Natural killer cell (primary cell): Measurements from ENCODE around the gene POU4F3. TPM values are rescaled to one million over a fixed set of nuclear protein-coding genes. Genes with fewer than 3 reads are reported as not detected.

Experiments used
- ATAC-seq, 3 donors: fragments of 150-1000 bp in 2 of 3; fragments of 200-7000 bp in 1 of 3; cut with Tn5 transposase; 1 replicate in 1 of 3; 2 replicates in 2 of 3; pipeline ENCODE4 v1.10.0; 2021; ENCODE audit warnings: mild to moderate bottlenecking in 2 of 3, moderate library complexity in 2 of 3
- DNase-seq, 2 donors: peaks; one replicate each; pipeline versions ENCODE4 v3.0.0 to v3.0.0-alpha.2; 2013 to 2021; ENCODE audit warnings: mixed read lengths in 1 of 2
- H3K27ac ChIP-seq: one replicate; pipeline ENCODE4 v1.5.1; 2013; ENCODE audit warnings: mild to moderate bottlenecking, low read length
- H3K27me3 ChIP-seq: one replicate; pipeline ENCODE4 v1.6.1; 2013; ENCODE audit warnings: low read length; ENCODE audit not compliant: control insufficient read depth, insufficient read depth
- H3K36me3 ChIP-seq: one replicate; pipeline ENCODE4 v1.6.1; 2013; ENCODE audit warnings: low read length; ENCODE audit not compliant: control insufficient read depth, insufficient read depth
- H3K4me1 ChIP-seq: one replicate; pipeline ENCODE4 v1.6.1; 2013; ENCODE audit warnings: low read length; ENCODE audit not compliant: control insufficient read depth, insufficient read depth
- H3K4me3 ChIP-seq: one replicate; pipeline ENCODE4 v1.5.1; 2013; ENCODE audit warnings: low read length
- H3K9me3 ChIP-seq: one replicate; pipeline ENCODE4 v1.6.1; 2013; ENCODE audit warnings: low read length; ENCODE audit not compliant: control insufficient read depth, insufficient read depth
- H3K27ac Mint-ChIP-seq, 2 donors: one replicate each; pipeline ENCODE4 v1.8.0; 2022; ENCODE audit warnings: mild to moderate bottlenecking in 2 of 2, mixed read lengths in 2 of 2, moderate library complexity in 1 of 2
- H3K27me3 Mint-ChIP-seq, 2 donors: one replicate each; pipeline ENCODE4 v1.8.0; 2022; ENCODE audit warnings: low read depth in 2 of 2, mixed read lengths in 2 of 2
- H3K36me3 Mint-ChIP-seq: one replicate; pipeline ENCODE4 v1.8.0; 2022; ENCODE audit warnings: mixed read lengths
- H3K4me1 Mint-ChIP-seq, 2 donors: one replicate each; pipeline ENCODE4 v1.8.0; 2022; ENCODE audit warnings: mixed read lengths in 2 of 2
- H3K4me3 Mint-ChIP-seq: one replicate; pipeline ENCODE4 v1.8.0; 2022; ENCODE audit warnings: mild to moderate bottlenecking, moderate library complexity, mixed read lengths
- H3K9me3 Mint-ChIP-seq, 2 donors: one replicate each; pipeline ENCODE4 v1.8.0; 2022; ENCODE audit warnings: mixed read lengths in 2 of 2
- CTCF ChIP-seq: fragments of 200-600 bp; IDR thresholded peaks from one replicate; pipeline ENCODE4 v1.8.0; 2022; ENCODE audit warnings: antibody characterized with exemption
- WGBS: methylation state at CpG from one replicate; pipeline ENCODE4 v1.1.7; 2013; ENCODE audit warnings: missing lambda C conversion rate; ENCODE audit not compliant: insufficient coverage; 5-methylcytosine and 5-hydroxymethylcytosine counted together
- intact Hi-C: fragments of 100-400 bp; cut with micrococcal nuclease; formaldehyde crosslinking; loops from one replicate; pipeline ENCODE4 v1.14.2; 2022
- total RNA-seq, 4 donors: library from RNA; stranded (reverse); fragments of 120-200 nt in 1 of 4; gene quantifications; one replicate each; pipeline versions ENCODE4 v1.2.3 to v1.2.4, GENCODE V29; 2013 to 2022

The POU4F3 gene
- total RNA-seq, 3 donors from 2014 or later (not counting 1 experiment from before 2014, with no cell fraction given), result 0.16 TPM; not detected in 2

GRCh38 chr5:146363161-146363874, 24.7 kb downstream of the POU4F3 start:
- Mint-ChIP-seq H3K9me3 (peaks cover 0 to 2% of the 10 kb centered on the region in 2 donors), H3K27me3 (peaks cover 14 to 23% of the 10 kb centered on the region in 2 donors), H3K4me3 (no peak overlapping the region), H3K27ac (no peak overlapping the region), H3K36me3 (no peaks in the 10 kb centered on the region), H3K4me1 (no peaks in the 10 kb centered on the region)
- no peaks in the 10 kb centered on the region for H3K9me3 ChIP-seq
- no peak for TF ChIP-seq CTCF
- H3K27ac ChIP-seq, result no peak overlapping the region
- 29% methylated on average over 7 of the region's 7 CpGs for WGBS
- H3K4me3 ChIP-seq, result no peak overlapping the region
- H3K4me1 ChIP-seq, result no peaks in the 10 kb centered on the region
- intact Hi-C loops, result no loop called here
- ATAC-seq (no peak), DNase-seq (no peak)
- H3K27me3 ChIP-seq, result no peaks in the 10 kb centered on the region
- H3K36me3 ChIP-seq, result no peaks in the 10 kb centered on the region

GRCh38 chr5:146365618-146366017, 27.0 kb downstream of the POU4F3 start:
- no peak for TF ChIP-seq CTCF
- H3K36me3 Mint-ChIP-seq, result no peaks in the 10 kb centered on the region
- 86% methylated on average over 1 of the region's 2 CpGs for WGBS
- H3K4me3 Mint-ChIP-seq, result no peak overlapping the region
- peaks cover 0 to 2% of the 10 kb centered on the region in 2 donors for H3K9me3 Mint-ChIP-seq
- intact Hi-C loops, result no loop called here
- no peak overlapping the region for H3K4me3 ChIP-seq
- no peaks in the 10 kb centered on the region for H3K36me3 ChIP-seq
- peaks cover 14 to 41% of the 10 kb centered on the region in 2 donors for H3K27me3 Mint-ChIP-seq
- H3K4me1 Mint-ChIP-seq, result no peaks in the 10 kb centered on the region
- no peaks in the 10 kb centered on the region for H3K9me3 ChIP-seq
- no peak for DNase-seq
- ATAC-seq, result no peak
- H3K4me1 ChIP-seq, result no peaks in the 10 kb centered on the region
- no peak overlapping the region for H3K27ac Mint-ChIP-seq
- H3K27ac ChIP-seq, result no peak overlapping the region
- H3K27me3 ChIP-seq, result no peaks in the 10 kb centered on the region

GRCh38 chr5:146366904-146367303, 28.3 kb downstream of the POU4F3 start:
- H3K9me3 ChIP-seq, result no peaks in the 10 kb centered on the region
- Mint-ChIP-seq H3K4me1 (no peaks in the 10 kb centered on the region), H3K27me3 (peaks cover 13 to 42% of the 10 kb centered on the region in 2 donors), H3K9me3 (no peaks in the 10 kb centered on the region), H3K4me3 (no peak overlapping the region), H3K27ac (no peak overlapping the region), H3K36me3 (no peaks in the 10 kb centered on the region)
- no peaks in the 10 kb centered on the region for H3K36me3 ChIP-seq
- DNase-seq (no peak), ATAC-seq (no peak)
- H3K4me1 ChIP-seq, result no peaks in the 10 kb centered on the region
- no peak overlapping the region for H3K4me3 ChIP-seq
- TF ChIP-seq CTCF, result no peak
- H3K27me3 ChIP-seq, result no peaks in the 10 kb centered on the region
- intact Hi-C loops, result no loop called here
- no peak overlapping the region for H3K27ac ChIP-seq
- WGBS, result 100% methylated on average over 1 of the region's 1 CpG

GRCh38 chr5:146368137-146368536, 29.5 kb downstream of the POU4F3 start:
- no peaks in the 10 kb centered on the region for H3K4me1 ChIP-seq
- Mint-ChIP-seq H3K27ac (no peak overlapping the region), H3K27me3 (peaks cover 13 to 39% of the 10 kb centered on the region in 2 donors), H3K9me3 (no peaks in the 10 kb centered on the region), H3K4me1 (no peaks in the 10 kb centered on the region), H3K36me3 (no peaks in the 10 kb centered on the region), H3K4me3 (no peak overlapping the region)
- H3K27ac ChIP-seq, result no peak overlapping the region
- ATAC-seq, result no peak
- no peaks in the 10 kb centered on the region for H3K36me3 ChIP-seq
- 57% methylated on average over 1 of the region's 2 CpGs for WGBS
- intact Hi-C loops, result no loop called here
- no peak overlapping the region for H3K4me3 ChIP-seq
- no peaks in the 10 kb centered on the region for H3K9me3 ChIP-seq
- no peaks in the 10 kb centered on the region for H3K27me3 ChIP-seq
- no peak for DNase-seq
- no peak for TF ChIP-seq CTCF
